ENCODE results near the gene MYOF.
A peak's percentile ranks its signal among the peaks of the same experiment; 100 is the strongest.
"Not testable (repeated sequence)": the region's sequence is repeated elsewhere in the genome, so short reads cannot be mapped to it uniquely, and the experiment has no call there.

MYOF gene

DNA sequence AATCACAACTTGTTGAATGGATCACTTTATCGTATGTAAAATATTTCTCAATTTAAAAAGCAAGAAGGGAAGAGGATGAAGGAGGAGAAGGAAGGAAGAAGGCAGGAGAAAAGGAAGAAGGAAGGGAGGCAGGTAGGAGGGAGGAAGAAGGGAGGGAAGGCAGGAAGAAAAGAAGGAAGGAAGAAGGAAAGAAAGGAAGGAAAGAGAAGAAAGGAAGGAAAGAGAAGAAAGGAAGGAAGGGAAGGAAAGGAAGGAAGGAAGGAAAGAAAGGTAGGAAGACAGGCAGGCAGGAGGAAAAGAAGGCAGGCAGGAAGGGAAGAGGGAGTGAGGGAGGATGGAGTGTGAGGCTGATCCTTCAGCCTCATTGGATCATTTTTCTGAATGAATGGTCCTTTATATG lies 145.5 kb downstream of the MYOF start:
- Histone ChIP-seq H3K4me3 (ENCODE audit: low read length) (no peak overlapping the region), H3K27me3 (ENCODE audit: control insufficient read depth, insufficient read depth, low read length) (no peaks in the 10 kb centered on the region), H3K4me1 (ENCODE audit: control insufficient read depth, insufficient read depth, low read length) (no peaks in the 10 kb centered on the region), H3K9ac (ENCODE audit: low read length) (no peak overlapping the region), H3K27ac (ENCODE audit: low read depth, low read length) (no peak overlapping the region), H3K36me3 (ENCODE audit: control insufficient read depth, insufficient read depth, low read length) (peaks cover 31% of the 10 kb centered on the region)

- Histone ChIP-seq H3K27me3 (ENCODE audit: control insufficient read depth, insufficient read depth, low read length) (no peaks in the 10 kb centered on the region), H3K9ac (ENCODE audit: low read length) (no peak overlapping the region), H3K4me3 (ENCODE audit: low read length) (no peak overlapping the region), H3K4me1 (ENCODE audit: control insufficient read depth, insufficient read depth, low read length) (no peaks in the 10 kb centered on the region), H3K36me3 (ENCODE audit: control insufficient read depth, insufficient read depth, low read length) (peaks cover 34% of the 10 kb centered on the region), H3K27ac (ENCODE audit: low read depth, low read length) (no peak overlapping the region)
These were observed 146.0 kb downstream of the MYOF start for GRCh38 chr10:93336110-93336509.

DNA sequence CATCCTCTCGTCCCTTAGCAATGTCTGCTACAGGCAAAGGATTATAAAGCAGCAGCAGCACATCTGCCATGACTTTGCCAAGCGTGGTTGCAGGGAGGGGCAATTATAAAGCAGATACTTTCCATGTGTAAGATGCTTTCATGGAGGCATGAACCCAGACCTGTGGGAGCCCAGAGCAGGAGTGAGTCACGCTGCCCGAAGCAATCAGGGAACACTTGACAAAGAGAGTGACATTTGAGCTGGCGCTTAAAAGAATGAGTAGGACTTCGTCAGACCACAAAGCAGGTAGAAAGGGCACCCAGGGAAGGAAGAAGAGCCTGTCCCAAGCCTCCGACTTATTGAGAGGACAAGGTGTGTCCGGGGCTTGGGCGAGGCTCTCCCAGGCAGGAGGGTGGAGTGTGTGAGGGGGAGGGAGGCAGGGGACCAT lies 147.2 kb downstream of the MYOF start:
- H3K27ac ChIP-seq (ENCODE audit: low read depth, low read length) = no peak overlapping the region
- no peak overlapping the region for H3K4me3 ChIP-seq (ENCODE audit: low read length)
- H3K36me3 ChIP-seq (ENCODE audit: control insufficient read depth, insufficient read depth, low read length) = peaks cover 38% of the 10 kb centered on the region
- no peaks in the 10 kb centered on the region for H3K4me1 ChIP-seq (ENCODE audit: control insufficient read depth, insufficient read depth, low read length)
- no peaks in the 10 kb centered on the region for H3K27me3 ChIP-seq (ENCODE audit: control insufficient read depth, insufficient read depth, low read length)
- no peak overlapping the region for H3K9ac ChIP-seq (ENCODE audit: low read length)

GRCh38 chr10:93334181-93334580 lies 148.0 kb downstream of the MYOF start:
- Histone ChIP-seq H3K4me1 (ENCODE audit: control insufficient read depth, insufficient read depth, low read length) (no peaks in the 10 kb centered on the region), H3K27me3 (ENCODE audit: control insufficient read depth, insufficient read depth, low read length) (no peaks in the 10 kb centered on the region), H3K4me3 (ENCODE audit: low read length) (no peak overlapping the region), H3K36me3 (ENCODE audit: control insufficient read depth, insufficient read depth, low read length) (peaks cover 43% of the 10 kb centered on the region), H3K27ac (ENCODE audit: low read depth, low read length) (no peak overlapping the region), H3K9ac (ENCODE audit: low read length) (no peak overlapping the region)

GRCh38 chr10:93333278-93333978 lies 148.7 kb downstream of the MYOF start:
- Histone ChIP-seq H3K9ac (ENCODE audit: low read length) (no peak overlapping the region), H3K27ac (ENCODE audit: low read depth, low read length) (no peak overlapping the region), H3K27me3 (ENCODE audit: control insufficient read depth, insufficient read depth, low read length) (no peaks in the 10 kb centered on the region), H3K4me1 (ENCODE audit: control insufficient read depth, insufficient read depth, low read length) (no peaks in the 10 kb centered on the region), H3K4me3 (ENCODE audit: low read length) (no peak overlapping the region), H3K36me3 (ENCODE audit: control insufficient read depth, insufficient read depth, low read length) (peaks cover 43% of the 10 kb centered on the region)

DNA sequence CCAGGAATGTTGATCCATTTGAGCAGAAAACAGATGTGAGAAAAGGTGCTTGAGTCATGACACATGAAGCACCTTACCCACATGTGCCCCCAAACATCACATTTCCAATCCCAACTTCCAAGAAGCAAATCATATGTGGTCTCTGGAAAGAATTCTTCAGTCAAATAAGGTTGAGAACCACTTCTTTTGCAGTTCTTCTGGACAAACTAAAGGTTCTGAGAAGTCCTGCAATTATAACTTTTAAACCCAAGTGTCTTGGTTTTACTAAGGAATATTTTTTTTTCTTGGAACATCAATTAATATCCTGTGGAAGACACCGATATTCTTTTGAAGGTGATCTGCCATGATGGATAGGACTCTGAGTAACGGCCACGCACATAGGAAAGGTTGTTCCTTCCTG lies 151.3 kb downstream of the MYOF start:
- Histone ChIP-seq H3K4me1 (ENCODE audit: control insufficient read depth, insufficient read depth, low read length) (no peaks in the 10 kb centered on the region), H3K27ac (ENCODE audit: low read depth, low read length) (no peak overlapping the region), H3K27me3 (ENCODE audit: control insufficient read depth, insufficient read depth, low read length) (no peaks in the 10 kb centered on the region), H3K36me3 (ENCODE audit: control insufficient read depth, insufficient read depth, low read length) (peaks cover 43% of the 10 kb centered on the region), H3K4me3 (ENCODE audit: low read length) (no peak overlapping the region), H3K9ac (ENCODE audit: low read length) (no peak overlapping the region)

DNA sequence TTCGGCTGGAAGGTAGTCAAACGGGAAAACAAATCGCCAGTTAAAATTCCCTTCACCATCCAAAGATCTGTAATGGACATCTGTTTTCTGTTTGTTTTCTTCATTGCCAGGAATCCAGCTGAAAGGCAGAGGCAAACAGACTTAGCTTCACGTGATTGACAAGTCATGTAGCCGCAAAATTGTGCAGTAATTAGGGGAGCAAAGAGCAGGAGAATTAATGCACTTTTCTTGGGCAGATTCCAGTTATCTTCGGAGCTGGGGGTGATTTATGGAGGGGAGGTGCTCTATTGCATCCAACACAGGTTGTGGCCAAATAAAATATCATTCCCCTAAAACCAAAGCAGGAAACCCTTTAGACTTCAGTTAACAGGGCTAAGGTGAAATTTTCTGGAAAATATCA lies 162.2 kb downstream of the MYOF start:
- Histone ChIP-seq H3K27me3 (ENCODE audit: control insufficient read depth, insufficient read depth, low read length) (no peaks in the 10 kb centered on the region), H3K36me3 (ENCODE audit: control insufficient read depth, insufficient read depth, low read length) (peaks cover 13% of the 10 kb centered on the region), H3K9ac (ENCODE audit: low read length) (no peak overlapping the region), H3K27ac (ENCODE audit: low read depth, low read length) (no peak overlapping the region), H3K4me1 (ENCODE audit: control insufficient read depth, insufficient read depth, low read length) (no peaks in the 10 kb centered on the region), H3K4me3 (ENCODE audit: low read length) (no peak overlapping the region)

GRCh38 chr10:93319096-93319495 lies 163.0 kb downstream of the MYOF start:
- H3K9ac ChIP-seq (ENCODE audit: low read length) = no peak overlapping the region
- H3K36me3 ChIP-seq (ENCODE audit: control insufficient read depth, insufficient read depth, low read length) = peaks cover 13% of the 10 kb centered on the region
- no peaks in the 10 kb centered on the region for H3K27me3 ChIP-seq (ENCODE audit: control insufficient read depth, insufficient read depth, low read length)
- no peaks in the 10 kb centered on the region for H3K4me1 ChIP-seq (ENCODE audit: control insufficient read depth, insufficient read depth, low read length)
- no peak overlapping the region for H3K27ac ChIP-seq (ENCODE audit: low read depth, low read length)
- no peak overlapping the region for H3K4me3 ChIP-seq (ENCODE audit: low read length)

GRCh38 chr10:93315246-93315645 lies 166.9 kb downstream of the MYOF start:
- Histone ChIP-seq H3K4me1 (ENCODE audit: control insufficient read depth, insufficient read depth, low read length) (no peaks in the 10 kb centered on the region), H3K27me3 (ENCODE audit: control insufficient read depth, insufficient read depth, low read length) (no peaks in the 10 kb centered on the region), H3K4me3 (ENCODE audit: low read length) (no peak overlapping the region), H3K9ac (ENCODE audit: low read length) (no peak overlapping the region), H3K27ac (ENCODE audit: low read depth, low read length) (no peak overlapping the region), H3K36me3 (ENCODE audit: control insufficient read depth, insufficient read depth, low read length) (peaks cover 13% of the 10 kb centered on the region)

DNA sequence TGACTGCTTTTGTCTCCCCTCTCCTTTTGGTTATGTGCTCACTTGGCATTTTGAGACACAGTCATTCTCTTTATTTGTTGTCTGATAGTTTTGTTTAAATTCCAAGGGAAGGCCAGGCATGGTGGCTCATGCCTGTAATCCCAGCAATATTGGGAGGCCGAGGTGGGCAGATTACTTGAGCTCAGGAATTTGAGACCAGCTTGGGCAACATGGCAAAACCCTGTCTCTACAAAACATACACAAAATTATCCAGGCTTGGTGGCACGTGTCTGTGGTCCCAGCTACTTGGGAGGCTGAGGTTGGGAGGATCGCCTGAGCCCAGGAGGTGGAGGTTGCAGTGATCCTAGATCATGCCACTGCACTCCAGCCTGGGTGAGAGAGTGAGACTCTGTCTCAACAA lies 167.5 kb downstream of the MYOF start:
- H3K9ac ChIP-seq (ENCODE audit: low read length); H3K27me3 ChIP-seq (ENCODE audit: control insufficient read depth, insufficient read depth, low read length); H3K4me3 ChIP-seq (ENCODE audit: low read length); H3K4me1 ChIP-seq (ENCODE audit: control insufficient read depth, insufficient read depth, low read length); H3K27ac ChIP-seq (ENCODE audit: low read depth, low read length): not testable (repeated sequence)
- H3K36me3 ChIP-seq (ENCODE audit: control insufficient read depth, insufficient read depth, low read length) = peaks cover 10% of the 10 kb centered on the region

DNA sequence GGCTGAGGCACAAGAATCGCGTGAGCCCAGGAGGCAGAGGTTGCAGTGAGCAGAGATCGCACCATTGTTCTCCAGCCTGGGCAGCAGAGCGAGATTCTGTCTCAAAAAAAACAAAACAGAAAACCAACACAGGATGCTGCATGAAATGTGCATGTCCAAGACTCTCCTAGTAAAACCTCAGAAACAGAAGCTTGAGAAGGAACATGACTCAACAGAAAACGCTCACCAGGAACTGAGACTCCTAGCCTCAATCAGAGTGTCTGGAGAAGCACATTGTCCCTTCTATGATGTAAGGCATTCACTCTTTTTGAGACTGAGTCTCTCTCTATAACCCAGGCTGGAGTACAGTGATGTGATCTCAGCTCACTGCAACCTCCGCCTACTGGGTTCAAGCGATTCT lies 168.3 kb downstream of the MYOF start:
- H3K27me3 ChIP-seq (ENCODE audit: control insufficient read depth, insufficient read depth, low read length) = no peaks in the 10 kb centered on the region
- peaks cover 10% of the 10 kb centered on the region for H3K36me3 ChIP-seq (ENCODE audit: control insufficient read depth, insufficient read depth, low read length)
- H3K27ac ChIP-seq (ENCODE audit: low read depth, low read length) = no peak overlapping the region
- no peak overlapping the region for H3K4me3 ChIP-seq (ENCODE audit: low read length)
- no peaks in the 10 kb centered on the region for H3K4me1 ChIP-seq (ENCODE audit: control insufficient read depth, insufficient read depth, low read length)
- H3K9ac ChIP-seq (ENCODE audit: low read length) = no peak overlapping the region

- Histone ChIP-seq H3K36me3 (ENCODE audit: control insufficient read depth, insufficient read depth, low read length) (peaks cover 5% of the 10 kb centered on the region), H3K27me3 (ENCODE audit: control insufficient read depth, insufficient read depth, low read length) (no peaks in the 10 kb centered on the region), H3K9ac (ENCODE audit: low read length) (no peak overlapping the region), H3K27ac (ENCODE audit: low read depth, low read length) (peak overlapping the region; percentile 16), H3K4me1 (ENCODE audit: control insufficient read depth, insufficient read depth, low read length) (no peaks in the 10 kb centered on the region), H3K4me3 (ENCODE audit: low read length) (no peak overlapping the region)
These were observed 173.1 kb downstream of the MYOF start for GRCh38 chr10:93309062-93309461.

DNA sequence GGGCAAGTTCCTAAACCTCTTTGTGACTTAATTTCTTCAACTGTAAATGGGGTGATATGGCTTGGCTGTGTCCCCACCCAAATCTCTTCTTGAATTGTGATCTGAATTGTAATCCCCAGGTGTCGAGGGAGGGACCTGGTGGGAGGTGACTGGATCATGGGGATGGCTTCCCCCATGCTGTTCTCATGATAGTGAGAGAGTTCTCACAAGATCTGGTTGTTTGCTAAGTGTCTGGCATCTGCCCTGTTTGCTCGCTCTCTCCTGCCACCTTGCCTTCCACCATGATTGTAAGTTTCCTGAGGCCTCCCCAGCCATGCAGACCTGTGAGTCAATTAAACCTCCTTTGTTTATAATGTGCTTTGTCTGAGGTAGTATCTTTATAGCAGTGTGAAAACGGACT lies 177.0 kb downstream of the MYOF start:
- H3K9ac ChIP-seq (ENCODE audit: low read length) = no peak overlapping the region
- peaks cover 3% of the 10 kb centered on the region for H3K36me3 ChIP-seq (ENCODE audit: control insufficient read depth, insufficient read depth, low read length)
- no peaks in the 10 kb centered on the region for H3K27me3 ChIP-seq (ENCODE audit: control insufficient read depth, insufficient read depth, low read length)
- no peaks in the 10 kb centered on the region for H3K4me1 ChIP-seq (ENCODE audit: control insufficient read depth, insufficient read depth, low read length)
- H3K4me3 ChIP-seq (ENCODE audit: low read length) = no peak overlapping the region
- H3K27ac ChIP-seq (ENCODE audit: low read depth, low read length) = no peak overlapping the region

Measured in rectal smooth muscle tissue (tissue), 1 donor.